PFSK-1 (cell line): ENCODE measurements around the gene DNAJB13.

Experiments
- FOXP2 ChIP-seq: optimal IDR thresholded peaks from 2 replicates; pipeline ENCODE3; 2011; ENCODE audit warnings: borderline replicate concordance, control low read depth, inconsistent platforms; ENCODE audit not compliant: insufficient read depth; ENCODE audit errors: extremely low read length, extremely low read depth
- POLR2AphosphoS5 ChIP-seq: IDR thresholded peaks from 2 replicates; pipeline ENCODE4 v1.6.1; 2012; ENCODE audit warnings: low read depth, mild to moderate bottlenecking, control low read depth, low read length, moderate library complexity
- SIN3A ChIP-seq: IDR thresholded peaks from 2 replicates; pipeline ENCODE4 v1.6.1; 2012; ENCODE audit warnings: mild to moderate bottlenecking, low read length, moderate library complexity, borderline replicate concordance; ENCODE audit not compliant: insufficient read depth
- TAF1 ChIP-seq: IDR thresholded peaks from 2 replicates; pipeline ENCODE4 v1.6.1; 2012; ENCODE audit warnings: low read length, control low read depth, borderline replicate concordance; ENCODE audit not compliant: insufficient read depth
- TF ChIP-seq, protein P1 (sequence below), 2 experiments: IDR thresholded peaks; 2 replicates each; pipeline versions ENCODE4 v1.6.1 to v1.8.0; 2011 to 2012; ENCODE audit warnings: low read depth in 2 of 2, low read length in 2 of 2, control low read depth in 1 of 2, inconsistent platforms in 1 of 2, mild to moderate bottlenecking in 1 of 2, moderate library complexity in 1 of 2; ENCODE audit not compliant: insufficient read depth in 1 of 2

Gene DNAJB13

GRCh38 chr11:73942010-73942409 is 8.8 kb upstream of the DNAJB13 start:
- TF ChIP-seq TAF1, result no peak
- TF ChIP-seq, protein P1, sequence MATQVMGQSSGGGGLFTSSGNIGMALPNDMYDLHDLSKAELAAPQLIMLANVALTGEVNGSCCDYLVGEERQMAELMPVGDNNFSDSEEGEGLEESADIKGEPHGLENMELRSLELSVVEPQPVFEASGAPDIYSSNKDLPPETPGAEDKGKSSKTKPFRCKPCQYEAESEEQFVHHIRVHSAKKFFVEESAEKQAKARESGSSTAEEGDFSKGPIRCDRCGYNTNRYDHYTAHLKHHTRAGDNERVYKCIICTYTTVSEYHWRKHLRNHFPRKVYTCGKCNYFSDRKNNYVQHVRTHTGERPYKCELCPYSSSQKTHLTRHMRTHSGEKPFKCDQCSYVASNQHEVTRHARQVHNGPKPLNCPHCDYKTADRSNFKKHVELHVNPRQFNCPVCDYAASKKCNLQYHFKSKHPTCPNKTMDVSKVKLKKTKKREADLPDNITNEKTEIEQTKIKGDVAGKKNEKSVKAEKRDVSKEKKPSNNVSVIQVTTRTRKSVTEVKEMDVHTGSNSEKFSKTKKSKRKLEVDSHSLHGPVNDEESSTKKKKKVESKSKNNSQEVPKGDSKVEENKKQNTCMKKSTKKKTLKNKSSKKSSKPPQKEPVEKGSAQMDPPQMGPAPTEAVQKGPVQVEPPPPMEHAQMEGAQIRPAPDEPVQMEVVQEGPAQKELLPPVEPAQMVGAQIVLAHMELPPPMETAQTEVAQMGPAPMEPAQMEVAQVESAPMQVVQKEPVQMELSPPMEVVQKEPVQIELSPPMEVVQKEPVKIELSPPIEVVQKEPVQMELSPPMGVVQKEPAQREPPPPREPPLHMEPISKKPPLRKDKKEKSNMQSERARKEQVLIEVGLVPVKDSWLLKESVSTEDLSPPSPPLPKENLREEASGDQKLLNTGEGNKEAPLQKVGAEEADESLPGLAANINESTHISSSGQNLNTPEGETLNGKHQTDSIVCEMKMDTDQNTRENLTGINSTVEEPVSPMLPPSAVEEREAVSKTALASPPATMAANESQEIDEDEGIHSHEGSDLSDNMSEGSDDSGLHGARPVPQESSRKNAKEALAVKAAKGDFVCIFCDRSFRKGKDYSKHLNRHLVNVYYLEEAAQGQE (IDR thresholded peaks at IDR 0.05; ENCODE audit: insufficient read depth in 1 of 2, low read depth in 2 of 2, low read length in 2 of 2), result no peak
- TF ChIP-seq POLR2AphosphoS5, result no peak
- no peak for TF ChIP-seq SIN3A
- TF ChIP-seq FOXP2, result no peak

GRCh38 chr11:73944085-73944484 is 6.7 kb upstream of the DNAJB13 start:
- TF ChIP-seq, protein P1 (IDR thresholded peaks at IDR 0.05; ENCODE audit: insufficient read depth in 1 of 2, low read depth in 2 of 2, low read length in 2 of 2), result no peak
- TF ChIP-seq FOXP2, result no peak
- no peak for TF ChIP-seq TAF1
- TF ChIP-seq POLR2AphosphoS5, result no peak
- TF ChIP-seq SIN3A, result no peak

- TF ChIP-seq FOXP2, result no peak
- TF ChIP-seq TAF1, result no peak
- TF ChIP-seq, protein P1 (IDR thresholded peaks at IDR 0.05; ENCODE audit: insufficient read depth in 1 of 2, low read depth in 2 of 2, low read length in 2 of 2), result no peak
- no peak for TF ChIP-seq SIN3A
- TF ChIP-seq POLR2AphosphoS5, result no peak
These were observed 5.9 kb upstream of the DNAJB13 start for GRCh38 chr11:73944901-73945300.

GRCh38 chr11:73945396-73945795 is 5.4 kb upstream of the DNAJB13 start:
- TF ChIP-seq POLR2AphosphoS5 (no peak), TAF1 (no peak), FOXP2 (no peak), SIN3A (no peak)
- TF ChIP-seq, protein P1 (IDR thresholded peaks at IDR 0.05; ENCODE audit: insufficient read depth in 1 of 2, low read depth in 2 of 2, low read length in 2 of 2), result no peak

GRCh38 chr11:73946798-73947458 is 3.9 kb upstream of the DNAJB13 start:
- no peak for TF ChIP-seq SIN3A
- no peak for TF ChIP-seq FOXP2
- TF ChIP-seq POLR2AphosphoS5, result no peak

DNA sequence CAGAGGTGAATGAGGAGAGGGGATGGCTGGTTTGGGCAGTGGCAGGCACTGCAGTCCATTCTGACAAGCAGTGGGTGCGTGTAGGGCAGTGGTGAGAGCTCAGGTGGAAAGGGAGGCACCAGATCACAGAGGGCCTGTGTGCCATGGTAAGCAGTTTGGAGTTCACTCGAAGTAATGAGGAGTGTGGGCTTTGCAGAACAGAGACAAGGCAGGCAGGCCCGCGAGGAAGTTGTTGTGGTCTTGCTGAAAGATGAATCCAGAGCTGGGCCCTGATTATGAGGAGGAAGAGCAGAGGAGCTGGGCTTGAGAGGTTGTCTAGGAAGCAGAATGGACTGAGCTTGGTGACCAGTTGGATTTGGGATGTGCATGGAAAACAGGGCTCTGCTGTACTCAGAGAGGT is 1.6 kb upstream of the DNAJB13 start:
- TF ChIP-seq SIN3A, result no peak
- TF ChIP-seq, protein P1 (IDR thresholded peaks at IDR 0.05; ENCODE audit: insufficient read depth in 1 of 2, low read depth in 2 of 2, low read length in 2 of 2), result no peak
- no peak for TF ChIP-seq TAF1
- TF ChIP-seq POLR2AphosphoS5, result no peak
- no peak for TF ChIP-seq FOXP2
